ENCODE measurements around the gene ZNF391.

Gene ZNF391

GRCh38 chr6:27388293-27389197 lies at the start of gene ZNF391:
ZNF391 (plus strand) TSS chr6:27388759; CDS start chr6:27400371, 11,612 bp downstream.
- TF ChIP-seq CTCF (IDR thresholded peaks at IDR 0.05; ENCODE audit: low read depth, low read length, missing control alignments), result no peak
- DNase-seq (ENCODE audit: low read depth), result peak; percentile 67
- H3K4me3 ChIP-seq (ENCODE audit: low read depth, low read length), result peak within 1 kb of the TSS; percentile 99

DNA sequence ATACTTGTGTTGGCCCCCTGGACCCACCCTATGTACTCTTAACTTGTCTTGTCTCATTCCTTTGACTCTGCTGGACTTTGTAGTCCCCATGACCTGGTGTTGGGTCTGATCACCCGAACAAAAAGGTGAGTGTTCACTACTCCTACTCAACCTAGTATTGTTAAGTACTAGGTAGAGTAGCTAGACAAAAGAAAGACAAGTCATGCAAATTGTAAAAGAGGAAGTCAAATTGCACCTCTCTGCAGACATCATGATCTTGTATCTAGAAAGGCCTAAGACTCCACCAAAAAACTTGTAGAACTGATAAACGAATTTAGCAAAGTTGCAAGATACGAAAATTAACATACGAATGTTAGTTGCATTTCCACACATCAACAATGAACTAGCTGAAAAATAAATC lies 35.7 kb upstream of the ZNF391 start:
- TF ChIP-seq CTCF (IDR thresholded peaks at IDR 0.05; ENCODE audit: low read depth, low read length, missing control alignments), result no peak
- DNase-seq (ENCODE audit: low read depth), result no peak
- no peak overlapping the region for H3K4me3 ChIP-seq (ENCODE audit: low read depth, low read length)

DNA sequence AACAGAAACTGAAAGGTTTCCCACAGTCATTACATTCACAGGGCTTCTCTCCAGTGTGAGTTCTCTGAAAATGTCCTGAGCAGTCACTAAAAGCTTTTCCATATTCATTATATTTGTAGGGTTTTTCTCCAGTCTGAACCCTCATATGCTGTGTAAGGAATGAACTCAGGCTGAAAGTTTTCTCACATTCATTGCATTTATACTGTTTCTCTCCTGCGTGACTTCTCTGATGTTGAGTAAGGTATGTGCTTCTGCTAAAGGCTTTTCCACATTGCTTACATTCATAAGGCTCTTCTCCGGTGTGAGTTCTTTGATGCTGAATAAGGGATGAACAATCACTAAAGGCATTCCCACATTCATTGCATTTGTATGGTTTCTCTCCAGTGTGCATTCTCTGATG lies 29.8 kb upstream of the ZNF391 start:
- TF ChIP-seq CTCF (IDR thresholded peaks at IDR 0.05; ENCODE audit: low read depth, low read length, missing control alignments), result no peak
- no peak overlapping the region for H3K4me3 ChIP-seq (ENCODE audit: low read depth, low read length)
- no peak for DNase-seq (ENCODE audit: low read depth)

DNA sequence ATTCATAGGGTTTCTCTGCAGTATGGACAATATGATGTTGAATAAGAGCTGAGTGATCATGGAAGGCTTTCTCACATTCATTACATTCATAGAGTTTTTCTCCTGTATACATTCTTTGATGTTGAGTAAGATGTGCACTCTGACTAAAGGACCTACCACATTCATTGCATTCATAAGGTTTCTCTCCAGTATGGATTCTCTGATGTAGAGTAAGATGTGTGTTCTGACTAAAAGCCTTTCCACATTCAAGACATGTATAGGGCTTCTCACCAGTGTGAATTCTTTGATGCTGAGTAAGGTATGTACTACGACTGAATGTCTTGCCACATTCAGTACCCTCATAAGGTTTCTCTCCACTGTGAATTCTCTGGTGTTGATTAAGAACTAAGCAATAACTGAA lies 29.3 kb upstream of the ZNF391 start:
- no peak for DNase-seq (ENCODE audit: low read depth)
- TF ChIP-seq CTCF (IDR thresholded peaks at IDR 0.05; ENCODE audit: low read depth, low read length, missing control alignments), result no peak
- no peak overlapping the region for H3K4me3 ChIP-seq (ENCODE audit: low read depth, low read length)

- no peak for TF ChIP-seq CTCF (IDR thresholded peaks at IDR 0.05; ENCODE audit: low read depth, low read length, missing control alignments)
- DNase-seq (ENCODE audit: low read depth), result no peak
- H3K4me3 ChIP-seq (ENCODE audit: low read depth, low read length), result no peak overlapping the region
These were observed 20.4 kb upstream of the ZNF391 start for GRCh38 chr6:27368202-27368601.

- no peak overlapping the region for H3K4me3 ChIP-seq (ENCODE audit: low read depth, low read length)
- no peak for TF ChIP-seq CTCF (IDR thresholded peaks at IDR 0.05; ENCODE audit: low read depth, low read length, missing control alignments)
- no peak for DNase-seq (ENCODE audit: low read depth)
These were observed 18.2 kb upstream of the ZNF391 start for GRCh38 chr6:27370391-27370790.

Measured in GM12864 (cell line).